SK-N-SH (cell line): ENCODE data around the gene APBA2.

ENCODE experiments used
- EP300 ChIP-seq, 2 experiments: IDR thresholded peaks; 2 replicates each; pipeline versions ENCODE4 v1.4.0 to v1.6.1; 2012; ENCODE audit warnings: borderline replicate concordance in 1 of 2, low read depth in 1 of 2, low read length in 1 of 2
- GABPA ChIP-seq: IDR thresholded peaks from 2 replicates; pipeline ENCODE4 v1.4.0; 2012; ENCODE audit warnings: low read depth, mild to moderate bottlenecking
- GATA2 ChIP-seq: sonication (generic); formaldehyde crosslinking; IDR thresholded peaks from 2 replicates; pipeline ENCODE4 v1.5.0; 2020; ENCODE audit warnings: mild to moderate bottlenecking, missing genetic modification reagents
- JUND ChIP-seq: IDR thresholded peaks from 2 replicates; pipeline ENCODE4 v1.4.0; 2012
- POLR2AphosphoS5 ChIP-seq: IDR thresholded peaks from 2 replicates; pipeline ENCODE4 v1.6.1; 2012; ENCODE audit warnings: low read depth, low read length
- SMC3 ChIP-seq: IDR thresholded peaks from 2 replicates; pipeline ENCODE4 v1.6.1; 2012; ENCODE audit warnings: low read depth, low read length, improper control_type of control experiment
- TAF1 ChIP-seq: IDR thresholded peaks from 2 replicates; pipeline ENCODE4 v1.6.1; 2012; ENCODE audit warnings: low read depth, mild to moderate bottlenecking, low read length, moderate library complexity, borderline replicate concordance
- YY1 ChIP-seq: IDR thresholded peaks from 2 replicates; pipeline ENCODE4 v1.4.0; 2012; ENCODE audit warnings: low read depth, mild to moderate bottlenecking
- TF ChIP-seq, protein P1 (sequence below): fragments of 200-600 bp; sonication (generic); IDR thresholded peaks from 2 replicates; pipeline ENCODE4 v1.6.1; 2017; ENCODE audit warnings: antibody characterized with exemption, mild to moderate bottlenecking, moderate library complexity
- TF ChIP-seq, protein P2 (sequence below): fragments of 150-350 bp; IDR thresholded peaks from 2 replicates; pipeline ENCODE4 v1.6.1; 2017; ENCODE audit warnings: antibody characterized with exemption, low read length, low read depth, borderline replicate concordance
- TF ChIP-seq, protein P3 (sequence below): IDR thresholded peaks from 2 replicates; pipeline ENCODE4 v1.4.0; 2012; ENCODE audit warnings: low read depth
- TF ChIP-seq, protein P4 (sequence below): IDR thresholded peaks from 2 replicates; pipeline ENCODE4 v1.6.1; 2012; ENCODE audit warnings: mild to moderate bottlenecking, low read depth, low read length, moderate library complexity

DNA sequence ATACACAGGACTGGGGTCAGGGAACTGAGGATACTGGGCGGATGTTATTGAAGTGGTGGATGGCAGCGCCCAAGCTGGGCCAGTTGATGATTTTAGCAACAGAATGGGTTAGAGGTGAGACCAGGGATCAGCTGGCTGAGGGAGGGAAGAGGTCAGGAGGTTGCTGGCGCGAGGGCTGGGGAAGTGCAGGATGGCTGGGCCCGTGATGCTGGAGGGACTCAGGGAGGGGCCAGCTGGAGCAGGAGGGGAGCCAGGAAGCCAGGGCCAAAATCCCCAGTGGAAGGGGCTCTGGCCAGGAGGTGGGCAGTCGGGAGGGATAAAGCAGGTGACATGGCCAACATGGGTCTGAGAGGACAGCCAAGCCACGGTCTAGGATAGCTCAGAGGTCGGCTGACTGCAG is 205.9 kb downstream of the APBA2 start:
- TF ChIP-seq TAF1 (no peak), POLR2AphosphoS5 (no peak), GABPA (no peak), GATA2 (CRISPR knock-in tag) (no peak), YY1 (no peak), JUND (no peak), EP300 (IDR thresholded peaks at IDR 0.05; ENCODE audit: borderline replicate concordance in 1 of 2, low read depth in 1 of 2, low read length in 1 of 2) (no peak), SMC3 (no peak)
- TF ChIP-seq, protein P1, sequence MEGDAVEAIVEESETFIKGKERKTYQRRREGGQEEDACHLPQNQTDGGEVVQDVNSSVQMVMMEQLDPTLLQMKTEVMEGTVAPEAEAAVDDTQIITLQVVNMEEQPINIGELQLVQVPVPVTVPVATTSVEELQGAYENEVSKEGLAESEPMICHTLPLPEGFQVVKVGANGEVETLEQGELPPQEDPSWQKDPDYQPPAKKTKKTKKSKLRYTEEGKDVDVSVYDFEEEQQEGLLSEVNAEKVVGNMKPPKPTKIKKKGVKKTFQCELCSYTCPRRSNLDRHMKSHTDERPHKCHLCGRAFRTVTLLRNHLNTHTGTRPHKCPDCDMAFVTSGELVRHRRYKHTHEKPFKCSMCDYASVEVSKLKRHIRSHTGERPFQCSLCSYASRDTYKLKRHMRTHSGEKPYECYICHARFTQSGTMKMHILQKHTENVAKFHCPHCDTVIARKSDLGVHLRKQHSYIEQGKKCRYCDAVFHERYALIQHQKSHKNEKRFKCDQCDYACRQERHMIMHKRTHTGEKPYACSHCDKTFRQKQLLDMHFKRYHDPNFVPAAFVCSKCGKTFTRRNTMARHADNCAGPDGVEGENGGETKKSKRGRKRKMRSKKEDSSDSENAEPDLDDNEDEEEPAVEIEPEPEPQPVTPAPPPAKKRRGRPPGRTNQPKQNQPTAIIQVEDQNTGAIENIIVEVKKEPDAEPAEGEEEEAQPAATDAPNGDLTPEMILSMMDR, result no peak
- TF ChIP-seq, protein P2, sequence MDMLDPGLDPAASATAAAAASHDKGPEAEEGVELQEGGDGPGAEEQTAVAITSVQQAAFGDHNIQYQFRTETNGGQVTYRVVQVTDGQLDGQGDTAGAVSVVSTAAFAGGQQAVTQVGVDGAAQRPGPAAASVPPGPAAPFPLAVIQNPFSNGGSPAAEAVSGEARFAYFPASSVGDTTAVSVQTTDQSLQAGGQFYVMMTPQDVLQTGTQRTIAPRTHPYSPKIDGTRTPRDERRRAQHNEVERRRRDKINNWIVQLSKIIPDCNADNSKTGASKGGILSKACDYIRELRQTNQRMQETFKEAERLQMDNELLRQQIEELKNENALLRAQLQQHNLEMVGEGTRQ, result no peak
- TF ChIP-seq, protein P3, sequence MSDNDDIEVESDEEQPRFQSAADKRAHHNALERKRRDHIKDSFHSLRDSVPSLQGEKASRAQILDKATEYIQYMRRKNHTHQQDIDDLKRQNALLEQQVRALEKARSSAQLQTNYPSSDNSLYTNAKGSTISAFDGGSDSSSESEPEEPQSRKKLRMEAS, result no peak
- TF ChIP-seq, protein P4, sequence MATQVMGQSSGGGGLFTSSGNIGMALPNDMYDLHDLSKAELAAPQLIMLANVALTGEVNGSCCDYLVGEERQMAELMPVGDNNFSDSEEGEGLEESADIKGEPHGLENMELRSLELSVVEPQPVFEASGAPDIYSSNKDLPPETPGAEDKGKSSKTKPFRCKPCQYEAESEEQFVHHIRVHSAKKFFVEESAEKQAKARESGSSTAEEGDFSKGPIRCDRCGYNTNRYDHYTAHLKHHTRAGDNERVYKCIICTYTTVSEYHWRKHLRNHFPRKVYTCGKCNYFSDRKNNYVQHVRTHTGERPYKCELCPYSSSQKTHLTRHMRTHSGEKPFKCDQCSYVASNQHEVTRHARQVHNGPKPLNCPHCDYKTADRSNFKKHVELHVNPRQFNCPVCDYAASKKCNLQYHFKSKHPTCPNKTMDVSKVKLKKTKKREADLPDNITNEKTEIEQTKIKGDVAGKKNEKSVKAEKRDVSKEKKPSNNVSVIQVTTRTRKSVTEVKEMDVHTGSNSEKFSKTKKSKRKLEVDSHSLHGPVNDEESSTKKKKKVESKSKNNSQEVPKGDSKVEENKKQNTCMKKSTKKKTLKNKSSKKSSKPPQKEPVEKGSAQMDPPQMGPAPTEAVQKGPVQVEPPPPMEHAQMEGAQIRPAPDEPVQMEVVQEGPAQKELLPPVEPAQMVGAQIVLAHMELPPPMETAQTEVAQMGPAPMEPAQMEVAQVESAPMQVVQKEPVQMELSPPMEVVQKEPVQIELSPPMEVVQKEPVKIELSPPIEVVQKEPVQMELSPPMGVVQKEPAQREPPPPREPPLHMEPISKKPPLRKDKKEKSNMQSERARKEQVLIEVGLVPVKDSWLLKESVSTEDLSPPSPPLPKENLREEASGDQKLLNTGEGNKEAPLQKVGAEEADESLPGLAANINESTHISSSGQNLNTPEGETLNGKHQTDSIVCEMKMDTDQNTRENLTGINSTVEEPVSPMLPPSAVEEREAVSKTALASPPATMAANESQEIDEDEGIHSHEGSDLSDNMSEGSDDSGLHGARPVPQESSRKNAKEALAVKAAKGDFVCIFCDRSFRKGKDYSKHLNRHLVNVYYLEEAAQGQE, result no peak
